GM19455 (cell line): ENCODE measurements around the gene LYPD8.
"Not testable (repeated sequence)": the region's sequence is repeated elsewhere in the genome, so short reads cannot be mapped to it uniquely, and the experiment has no call there.

ENCODE experiments used
- ATAC-seq: cut with Tn5 transposase; IDR thresholded peaks from one replicate; pipeline ENCODE4 v1.9.1; 2021; ENCODE audit not compliant: unreplicated experiment

Gene LYPD8

DNA sequence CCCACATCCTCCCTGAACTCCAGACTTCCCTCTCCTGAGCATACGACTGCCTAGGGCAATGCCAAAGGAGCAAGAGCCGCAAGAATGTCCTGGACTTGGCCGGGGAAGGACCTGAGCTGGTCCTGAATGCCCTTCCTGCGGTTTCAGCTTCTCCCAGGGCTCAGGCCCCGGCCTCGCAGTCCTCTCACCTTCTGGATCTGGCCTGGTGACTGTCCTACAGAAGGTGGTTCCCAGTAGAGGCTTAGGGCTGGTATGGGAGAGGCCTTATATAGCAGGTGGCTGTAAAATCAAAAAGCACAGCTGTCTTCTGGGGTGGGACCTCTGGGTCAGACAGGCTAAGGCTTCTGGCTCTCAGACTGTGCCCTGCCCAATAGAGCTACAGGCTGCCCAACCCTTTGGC is at the start of gene LYPD8:
Gene LYPD8 (minus strand): TSS at position 243 of the 400 bp plus-strand sequence. CDS start 4,678 bp downstream, outside the sequence.
- no peak for ATAC-seq

- peak; percentile 80 for ATAC-seq
These were observed 49.5 kb upstream of the LYPD8 start for GRCh38 chr1:248804771-248805681.

- ATAC-seq = not testable (repeated sequence)
These were observed 47.9 kb upstream of the LYPD8 start for GRCh38 chr1:248803501-248803900.

DNA sequence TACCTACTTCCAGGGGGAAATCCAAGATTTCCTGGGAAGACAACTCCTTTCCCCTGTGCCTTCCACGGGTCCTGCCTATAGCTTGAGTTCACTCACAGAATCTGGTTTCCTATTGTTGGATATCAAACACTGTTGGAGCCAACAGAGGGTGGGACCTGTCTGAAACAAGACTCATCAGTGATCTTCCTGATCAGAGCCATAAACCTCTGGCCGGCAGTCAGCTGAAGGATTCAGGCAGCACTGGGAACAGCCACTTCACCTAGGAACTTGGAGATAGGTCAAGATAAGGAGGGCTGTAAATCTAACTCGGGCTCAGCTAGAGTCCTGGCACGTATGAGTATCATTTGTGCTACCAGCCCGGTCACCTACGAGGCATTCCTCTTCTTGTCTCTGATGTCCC is 46.9 kb upstream of the LYPD8 start:
- no peak for ATAC-seq

DNA sequence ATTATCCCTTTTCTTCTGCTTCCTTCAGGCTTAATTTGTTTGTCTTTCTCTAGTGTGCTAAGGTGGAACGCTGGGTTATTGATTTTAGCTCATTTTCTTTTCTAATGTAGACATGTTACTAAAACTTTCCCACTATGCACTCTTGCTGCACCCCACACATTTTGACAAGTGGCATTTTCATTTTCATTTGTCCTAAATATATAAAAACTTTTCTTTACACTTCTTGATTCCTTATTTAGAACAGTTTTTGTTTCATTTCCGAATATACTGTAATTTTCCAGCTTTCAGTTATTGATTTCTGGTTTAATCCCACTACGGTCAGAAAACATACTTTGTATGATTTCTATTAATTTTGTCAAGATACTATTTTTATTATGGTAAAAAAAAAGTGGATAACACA is 44.9 kb upstream of the LYPD8 start:
- ATAC-seq = no peak

GRCh38 chr1:248798791-248799190 is 43.2 kb upstream of the LYPD8 start:
- ATAC-seq = no peak

GRCh38 chr1:248794663-248795062 is 39.1 kb upstream of the LYPD8 start:
- ATAC-seq = not testable (repeated sequence)

GRCh38 chr1:248793592-248793991 is 38.0 kb upstream of the LYPD8 start:
- peak; percentile 87 for ATAC-seq

GRCh38 chr1:248792342-248792741 is 36.8 kb upstream of the LYPD8 start:
- ATAC-seq = no peak

GRCh38 chr1:248791010-248791409 is 35.5 kb upstream of the LYPD8 start:
- ATAC-seq = no peak

GRCh38 chr1:248790456-248790855 is 34.9 kb upstream of the LYPD8 start:
- ATAC-seq = no peak

GRCh38 chr1:248789337-248789736 is 33.8 kb upstream of the LYPD8 start:
- not testable (repeated sequence) for ATAC-seq

- ATAC-seq = no peak
These were observed 32.8 kb upstream of the LYPD8 start for GRCh38 chr1:248788327-248788726.

GRCh38 chr1:248787430-248787829 is 31.9 kb upstream of the LYPD8 start:
- ATAC-seq = no peak

- no peak for ATAC-seq
These were observed 30.6 kb upstream of the LYPD8 start for GRCh38 chr1:248786156-248786555.

- no peak for ATAC-seq
These were observed 27.8 kb upstream of the LYPD8 start for GRCh38 chr1:248783367-248783766.

- no peak for ATAC-seq
These were observed 27.0 kb upstream of the LYPD8 start for GRCh38 chr1:248782416-248783141.

DNA sequence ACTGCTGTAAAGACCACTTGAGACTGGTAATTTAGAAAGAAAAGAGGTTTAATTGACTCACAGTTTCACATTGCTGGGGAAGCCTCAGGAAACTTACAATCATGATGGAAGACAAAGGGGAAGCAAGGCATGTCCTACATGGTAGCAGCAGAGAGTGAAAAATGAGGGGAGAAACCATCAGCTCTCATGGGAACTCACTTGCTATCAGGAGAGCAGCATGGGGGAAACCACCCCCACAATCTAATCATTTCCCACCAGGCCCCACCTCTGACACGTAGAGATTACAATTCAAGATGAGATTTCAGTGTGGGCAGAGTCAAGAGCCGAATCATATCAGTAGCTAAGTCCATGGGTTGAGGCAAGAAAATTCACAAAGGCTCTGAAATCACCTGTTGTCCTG is 23.8 kb upstream of the LYPD8 start:
- no peak for ATAC-seq

DNA sequence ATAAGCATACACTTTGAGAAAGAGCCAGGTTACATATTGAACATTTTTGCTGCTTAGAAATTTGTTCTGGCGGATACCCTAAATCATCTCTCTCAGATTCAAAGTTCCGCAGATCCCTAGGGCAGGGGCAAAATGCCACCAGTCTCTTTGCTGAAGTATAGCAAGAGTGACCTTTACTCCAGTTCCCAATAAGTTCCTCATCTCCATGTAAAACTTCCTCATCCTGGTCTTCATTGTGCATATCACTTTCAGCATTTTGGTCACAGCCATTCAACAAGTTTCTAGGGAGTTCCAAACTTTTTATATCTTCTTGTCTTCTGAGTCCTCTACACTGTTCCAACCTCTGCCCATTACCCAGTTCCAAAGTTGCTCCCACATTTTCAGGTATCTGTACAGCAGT is 23.3 kb upstream of the LYPD8 start:
- no peak for ATAC-seq

DNA sequence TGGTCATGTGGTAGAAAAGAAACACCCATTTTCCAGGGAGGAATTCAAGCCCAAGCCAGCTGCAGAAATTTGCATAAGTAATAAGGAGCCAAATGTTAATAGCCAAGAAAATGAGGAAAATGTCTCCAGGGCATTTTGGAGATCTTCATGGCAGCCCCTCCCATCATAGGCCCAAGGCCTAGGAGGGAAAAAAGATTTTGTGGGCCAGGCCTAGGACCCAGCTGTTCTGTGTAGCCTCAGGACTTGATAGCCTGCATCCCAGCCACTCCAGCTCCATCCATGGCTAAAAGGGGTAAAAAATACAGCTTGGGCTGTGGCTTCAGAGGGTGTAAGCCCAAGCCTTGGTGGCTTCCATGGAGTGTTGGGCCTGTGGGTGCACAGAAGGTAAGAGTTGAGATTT is 21.4 kb upstream of the LYPD8 start:
- no peak for ATAC-seq

DNA sequence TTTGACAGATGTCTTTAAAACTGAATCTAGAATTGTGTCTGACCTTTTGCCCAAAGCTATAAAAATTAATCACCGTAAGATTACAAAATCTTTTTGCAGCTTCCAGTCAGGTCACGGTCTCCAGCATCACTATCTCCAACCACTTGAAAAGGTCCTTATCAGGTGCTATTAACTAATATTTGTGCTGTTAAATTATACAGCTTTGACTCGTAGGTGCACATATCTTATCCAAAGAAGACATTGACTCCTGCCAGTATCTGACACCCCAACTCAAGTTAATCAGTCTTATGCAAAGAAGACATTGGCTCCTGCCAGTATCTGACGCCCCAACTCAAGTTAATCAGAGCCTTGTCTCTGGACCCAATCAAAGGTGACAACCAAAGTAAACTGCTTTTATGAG is 19.9 kb upstream of the LYPD8 start:
- ATAC-seq = no peak

- no peak for ATAC-seq
These were observed 4.1 kb upstream of the LYPD8 start for GRCh38 chr1:248759644-248760043.
